PC-3 (cell line): ENCODE results near the gene SOX18. TPM values are rescaled to one million over a fixed set of nuclear protein-coding genes. Genes with fewer than 3 reads are reported as not detected.

Experiments used
- ATAC-seq: fragments of 200-7000 bp; cut with Tn5 transposase; 2 replicates; pipeline ENCODE4 v1.9.1; 2020; ENCODE audit warnings: mild to moderate bottlenecking, moderate library complexity
- BruUV-seq: library from RNA; stranded (reverse); fragments of 400-500 nt; replicated peaks from 2 replicates; lab custom pipeline; 2021; lab: Mats Ljungman, UMichigan
- CTCF ChIA-PET: fragments of 300-600 bp; sonication (Branson Sonifier 250); formaldehyde crosslinking; loops from one replicate; lab custom pipeline; 2022; ENCODE audit warnings: antibody characterized with exemption; lab: Charles Lee
- POLR2A ChIA-PET: fragments of 300-600 bp; sonication (Branson Sonifier 250); formaldehyde crosslinking; loops from one replicate; lab custom pipeline; 2022; ENCODE audit warnings: antibody characterized with exemption; ENCODE audit not compliant: unreplicated experiment; lab: Charles Lee
- DNase-seq: peaks from one replicate; pipeline ENCODE4 v3.0.0-alpha.2; 2015
- H2AFZ ChIP-seq: fragments of 300-600 bp; sonication (generic); 2 replicates; pipeline ENCODE4 v1.6.0; 2016; ENCODE audit warnings: antibody characterized with exemption, low read length
- H3F3A ChIP-seq: fragments of 300-600 bp; sonication (generic); one replicate; pipeline ENCODE4 v1.6.0; 2017; ENCODE audit warnings: antibody characterized with exemption, low read length, control low read depth, mild to moderate bottlenecking; ENCODE audit not compliant: unreplicated experiment
- H3K27ac ChIP-seq: fragments of 300-600 bp; sonication (generic); 2 replicates; pipeline ENCODE4 v1.5.1; 2016; ENCODE audit warnings: mild to moderate bottlenecking, low read length
- H3K27me3 ChIP-seq: fragments of 300-600 bp; sonication (generic); 2 replicates; pipeline ENCODE4 v1.6.1; 2016; ENCODE audit warnings: low read length, mixed read lengths
- H3K36me3 ChIP-seq: fragments of 300-600 bp; sonication (generic); 2 replicates; pipeline ENCODE4 v1.6.1; 2016; ENCODE audit warnings: low read depth, mixed run types, low read length, mixed read lengths
- H3K4me1 ChIP-seq: fragments of 300-600 bp; sonication (generic); 2 replicates; pipeline ENCODE4 v1.5.1; 2016; ENCODE audit warnings: low read length; ENCODE audit not compliant: insufficient read depth
- H3K4me2 ChIP-seq: fragments of 300-600 bp; sonication (generic); 2 replicates; pipeline ENCODE4 v1.6.0; 2016; ENCODE audit warnings: low read length
- H3K4me3 ChIP-seq: fragments of 300-600 bp; sonication (generic); 2 replicates; pipeline ENCODE4 v1.5.1; 2016; ENCODE audit warnings: mild to moderate bottlenecking, low read length, mixed read lengths
- H3K79me2 ChIP-seq: fragments of 300-600 bp; sonication (generic); 2 replicates; pipeline ENCODE4 v1.6.1; 2017; ENCODE audit warnings: low read length, mixed read lengths
- H3K9ac ChIP-seq: fragments of 300-600 bp; sonication (generic); 2 replicates; pipeline ENCODE4 v1.6.0; 2016; ENCODE audit warnings: mild to moderate bottlenecking, low read length
- H3K9me2 ChIP-seq: fragments of 300-600 bp; sonication (generic); replicated peaks from 2 replicates; pipeline ENCODE4 v1.6.1; 2016; ENCODE audit warnings: mixed run types, low read length, mixed read lengths
- H3K9me3 ChIP-seq: fragments of 300-600 bp; sonication (generic); 2 replicates; pipeline ENCODE4 v1.6.1; 2016; ENCODE audit warnings: low read length, mixed read lengths
- H4K20me1 ChIP-seq: fragments of 300-600 bp; sonication (generic); 2 replicates; pipeline ENCODE4 v1.6.1; 2016; ENCODE audit warnings: low read length, mixed read lengths
- EZH2 ChIP-seq: fragments of 300-600 bp; sonication (generic); IDR thresholded peaks from one replicate; pipeline ENCODE4 v1.6.1; 2017; ENCODE audit warnings: antibody characterized with exemption, mild to moderate bottlenecking, low read length; ENCODE audit not compliant: unreplicated experiment
- EZH2phosphoT487 ChIP-seq: fragments of 300-600 bp; sonication (generic); IDR thresholded peaks from 2 replicates; pipeline ENCODE4 v1.6.1; 2018; ENCODE audit warnings: mild to moderate bottlenecking, antibody characterized with exemption, low read length, borderline replicate concordance
- intact Hi-C: fragments of 100-400 bp; cut with micrococcal nuclease; formaldehyde crosslinking; loops from 2 replicates; pipeline ENCODE4 v1.9.0; 2023
- total RNA-seq: library from RNA; depleted of rRNA; stranded (reverse); fragments of >200 nt; gene quantifications from 2 replicates; pipeline ENCODE4 v1.2.3, GENCODE V29; 2014
- TF ChIP-seq, protein P1 (sequence below): fragments of 300-600 bp; sonication (generic); conservative IDR thresholded peaks from 2 replicates; pipeline ENCODE4 v1.5.1; 2017; ENCODE audit warnings: antibody characterized with exemption, low read depth, mild to moderate bottlenecking, low read length

SOX18 gene
- total RNA-seq, 1 experiment from 2014 or later: 1.5 TPM

DNA sequence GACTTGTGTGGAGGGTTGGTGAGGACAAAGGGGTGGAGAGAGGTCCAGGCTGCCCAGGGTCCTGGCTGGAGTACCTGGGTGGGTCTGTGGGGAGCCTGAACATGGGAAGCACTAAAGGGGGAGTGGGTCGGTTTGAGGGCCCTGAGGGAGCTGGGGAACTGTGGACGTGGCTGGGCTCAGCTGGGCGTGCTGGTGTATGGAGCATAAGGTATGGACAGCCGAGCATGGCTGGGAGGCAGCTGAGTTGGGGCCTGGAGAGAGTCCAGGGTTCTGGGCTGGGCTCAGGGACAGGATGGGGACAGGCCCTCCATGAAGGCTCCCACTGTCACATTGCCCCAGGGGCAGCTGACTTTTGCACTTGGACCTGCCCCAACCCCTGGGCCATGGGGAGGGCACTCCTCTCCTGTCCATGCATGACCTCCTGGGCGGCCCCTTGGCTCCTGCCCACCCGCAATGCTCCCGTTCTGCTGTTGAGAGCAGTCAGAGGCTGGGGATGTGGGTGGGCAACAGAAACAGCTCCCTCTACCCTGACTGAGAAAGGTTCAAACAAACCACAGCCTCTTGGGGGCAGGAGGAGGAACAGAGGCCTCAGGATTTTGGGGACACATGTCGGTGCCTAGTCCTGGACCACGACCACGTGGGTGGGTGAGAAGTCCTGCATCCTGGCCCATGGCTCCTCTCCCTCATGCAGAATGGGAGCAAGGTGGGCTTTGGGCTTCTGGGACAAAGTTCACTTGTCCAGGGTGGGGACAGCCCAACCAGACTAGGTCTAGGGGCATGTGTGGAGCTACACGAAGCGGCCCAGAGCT is 9.0 kb downstream of the SOX18 start:
- H3K4me1 ChIP-seq: peaks cover 21% of the 10 kb centered on the region
- H3K36me3 ChIP-seq: no peaks in the 10 kb centered on the region
- no peaks in the 10 kb centered on the region for H3K9me3 ChIP-seq
- peaks cover 5% of the 10 kb centered on the region for H3F3A ChIP-seq
- intact Hi-C loops: no loop called here
- POLR2A ChIA-PET: no interaction called here
- no peak overlapping the region for H3K4me2 ChIP-seq
- BruUV-seq: no TSS peak
- DNase-seq (no peak), ATAC-seq (no peak)
- H4K20me1 ChIP-seq: no peaks in the 10 kb centered on the region
- H3K9ac ChIP-seq: no peak overlapping the region
- no peak overlapping the region for H3K27ac ChIP-seq
- H3K4me3 ChIP-seq: no peak overlapping the region
- CTCF ChIA-PET: interaction anchor here (1.5 to 2.1 kb wide), 2 partner anchors 14 to 22 kb away, joined by 5 to 8 read pairs; partner anchors contain the start of gene TCEA2
- TF ChIP-seq, protein P1, sequence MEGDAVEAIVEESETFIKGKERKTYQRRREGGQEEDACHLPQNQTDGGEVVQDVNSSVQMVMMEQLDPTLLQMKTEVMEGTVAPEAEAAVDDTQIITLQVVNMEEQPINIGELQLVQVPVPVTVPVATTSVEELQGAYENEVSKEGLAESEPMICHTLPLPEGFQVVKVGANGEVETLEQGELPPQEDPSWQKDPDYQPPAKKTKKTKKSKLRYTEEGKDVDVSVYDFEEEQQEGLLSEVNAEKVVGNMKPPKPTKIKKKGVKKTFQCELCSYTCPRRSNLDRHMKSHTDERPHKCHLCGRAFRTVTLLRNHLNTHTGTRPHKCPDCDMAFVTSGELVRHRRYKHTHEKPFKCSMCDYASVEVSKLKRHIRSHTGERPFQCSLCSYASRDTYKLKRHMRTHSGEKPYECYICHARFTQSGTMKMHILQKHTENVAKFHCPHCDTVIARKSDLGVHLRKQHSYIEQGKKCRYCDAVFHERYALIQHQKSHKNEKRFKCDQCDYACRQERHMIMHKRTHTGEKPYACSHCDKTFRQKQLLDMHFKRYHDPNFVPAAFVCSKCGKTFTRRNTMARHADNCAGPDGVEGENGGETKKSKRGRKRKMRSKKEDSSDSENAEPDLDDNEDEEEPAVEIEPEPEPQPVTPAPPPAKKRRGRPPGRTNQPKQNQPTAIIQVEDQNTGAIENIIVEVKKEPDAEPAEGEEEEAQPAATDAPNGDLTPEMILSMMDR: no peak
- TF ChIP-seq EZH2phosphoT487 (no peak), EZH2 (no peak)
- no peak overlapping the region for H2AFZ ChIP-seq
- no peaks in the 10 kb centered on the region for H3K79me2 ChIP-seq
- H3K27me3 ChIP-seq: no peaks in the 10 kb centered on the region
- no peaks in the 10 kb centered on the region for H3K9me2 ChIP-seq

DNA sequence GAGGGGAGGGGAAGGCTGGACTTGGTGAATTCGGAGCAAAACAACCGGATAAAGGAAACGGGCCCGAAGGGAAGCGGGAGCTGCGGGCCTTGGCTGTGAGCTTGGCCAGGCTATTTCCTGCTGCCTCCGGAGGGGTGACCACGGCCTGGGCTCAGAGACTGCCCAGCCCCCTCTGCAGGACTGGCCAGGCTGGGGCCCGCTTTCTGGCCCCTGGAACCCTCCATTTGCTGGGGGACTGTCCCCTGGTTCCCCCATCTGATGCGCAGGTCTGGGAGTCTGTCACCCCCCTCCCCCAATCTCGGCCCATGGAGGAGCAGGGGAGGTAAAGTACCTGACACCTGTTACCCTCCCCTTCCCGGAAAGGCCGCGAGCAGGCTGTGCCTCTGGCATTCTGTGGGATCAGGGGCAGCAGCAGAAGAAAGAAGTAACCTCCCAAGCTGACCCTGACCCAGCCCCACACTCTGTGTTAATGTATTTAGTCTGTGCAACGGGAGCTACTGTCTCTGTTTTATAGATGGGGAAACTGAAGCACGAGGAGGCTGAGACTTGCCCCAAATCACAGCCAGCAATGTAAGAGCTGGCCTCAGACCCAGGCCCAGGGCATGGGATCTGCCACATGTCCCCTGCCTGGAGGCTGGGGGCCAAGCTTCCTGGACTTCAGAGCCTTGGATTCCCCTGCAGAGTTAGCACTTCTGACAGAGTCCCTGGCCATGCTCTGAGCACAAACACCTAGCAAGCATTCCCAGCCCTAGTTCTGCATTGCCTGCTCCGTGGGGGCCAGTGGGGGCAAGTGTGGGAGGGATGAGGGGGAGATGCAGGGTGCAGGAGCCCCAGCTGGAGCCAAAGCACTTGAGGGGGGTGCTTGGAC is 9.9 kb downstream of the SOX18 start:
- H3K9me2 ChIP-seq: no peaks in the 10 kb centered on the region
- peak; percentile 21 for ATAC-seq
- no peaks in the 10 kb centered on the region for H3K79me2 ChIP-seq
- ChIA-PET POLR2A (interaction anchor here (0.6 kb wide), 2 partner anchors 43 to 297 kb away, joined by 3 read pairs; no protein-coding TSS in a partner anchor), CTCF (interaction anchor here (0.6 to 2.1 kb wide), 5 partner anchors 15 to 341 kb away, joined by 3 to 8 read pairs (median 3); partner anchors contain the start of gene TCEA2)
- no peak overlapping the region for H3K27ac ChIP-seq
- H3K36me3 ChIP-seq: no peaks in the 10 kb centered on the region
- intact Hi-C loops: loop anchor here (1.0 to 2.0 kb wide), 2 partner anchors 23 to 81 kb away; partner anchors contain the start of gene TCEA2
- H3K9ac ChIP-seq: peak overlapping the region; percentile 37; the same call in 1 of the 2 replicates
- no peaks in the 10 kb centered on the region for H3K27me3 ChIP-seq
- BruUV-seq: TSS peak; percentile 31
- DNase-seq: no peak
- no peaks in the 10 kb centered on the region for H4K20me1 ChIP-seq
- peak overlapping the region; percentile 85 for H2AFZ ChIP-seq
- peak overlapping the region; percentile 88 for H3K4me2 ChIP-seq
- peak overlapping the region; percentile 71 for H3K4me3 ChIP-seq
- no peak for TF ChIP-seq EZH2phosphoT487
- TF ChIP-seq EZH2: no peak
- TF ChIP-seq, protein P1: no peak
- no peaks in the 10 kb centered on the region for H3K9me3 ChIP-seq
- peaks cover 5% of the 10 kb centered on the region for H3F3A ChIP-seq
- peaks cover 12% of the 10 kb centered on the region for H3K4me1 ChIP-seq
